GM12891 (cell line): ENCODE data around the gene SMIM10L2A.

Source experiments
- PAX5 ChIP-seq: IDR thresholded peaks from 2 replicates; pipeline ENCODE4 v1.6.1; 2011; ENCODE audit warnings: low read length, moderate library complexity, mild to moderate bottlenecking; ENCODE audit not compliant: insufficient read depth, severe bottlenecking
- POLR2A ChIP-seq: IDR thresholded peaks from 2 replicates; pipeline ENCODE4 v1.6.1; 2011; ENCODE audit warnings: low read depth, low read length, control low read depth
- POLR2AphosphoS5 ChIP-seq: IDR thresholded peaks from 2 replicates; pipeline ENCODE4 v1.6.1; 2011; ENCODE audit warnings: low read depth, low read length, control low read depth
- POU2F2 ChIP-seq: IDR thresholded peaks from 2 replicates; pipeline ENCODE4 v1.6.1; 2011; ENCODE audit warnings: low read depth, mild to moderate bottlenecking, control low read depth, low read length, moderate library complexity
- SPI1 ChIP-seq: IDR thresholded peaks from 2 replicates; pipeline ENCODE4 v1.6.1; 2011; ENCODE audit warnings: low read depth, low read length, control low read depth
- TAF1 ChIP-seq: IDR thresholded peaks from 2 replicates; pipeline ENCODE4 v1.6.1; 2011; ENCODE audit warnings: low read depth, low read length, control low read depth

DNA sequence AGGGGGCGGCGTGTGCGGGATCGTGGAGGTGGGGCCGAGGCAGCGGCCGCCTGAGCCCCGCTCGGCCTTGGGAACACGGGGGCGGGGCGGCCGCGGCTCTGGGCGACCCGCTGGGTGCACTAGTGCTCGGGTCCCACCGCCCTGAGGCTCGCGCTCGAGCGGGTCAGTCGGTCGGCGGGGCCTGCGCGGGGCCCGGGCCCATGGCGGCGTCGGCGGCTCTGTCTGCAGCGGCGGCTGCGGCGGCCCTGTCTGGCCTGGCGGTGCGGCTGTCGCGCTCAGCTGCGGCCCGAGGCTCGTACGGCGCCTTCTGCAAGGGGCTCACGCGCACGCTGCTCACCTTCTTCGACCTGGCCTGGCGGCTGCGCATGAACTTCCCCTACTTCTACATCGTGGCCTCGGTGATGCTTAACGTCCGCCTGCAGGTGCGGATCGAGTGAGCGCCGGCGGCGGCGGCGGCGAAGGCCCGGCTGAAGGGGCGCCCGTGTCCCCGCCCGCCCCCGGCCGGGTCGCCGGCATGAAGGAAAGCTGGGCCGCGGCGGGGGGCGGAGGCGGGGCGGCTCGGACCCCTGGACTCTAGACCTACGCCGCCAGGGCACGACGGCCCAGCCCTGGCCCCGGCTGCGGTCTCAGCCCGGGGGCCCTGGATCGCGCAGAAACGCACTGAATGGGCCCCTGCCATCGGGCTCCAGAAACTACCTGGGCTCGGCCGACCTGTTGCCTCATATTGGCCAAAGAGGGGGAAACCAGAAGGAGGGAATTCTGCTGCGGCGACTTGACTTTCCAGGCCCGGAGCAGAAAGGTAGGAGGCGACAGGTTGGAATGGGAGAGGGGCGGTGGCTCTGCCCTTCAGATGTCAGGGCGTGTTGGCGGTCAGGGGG, at the start of gene SMIM10L2A:
- no peak for TF ChIP-seq POLR2A
- no peak for TF ChIP-seq POLR2AphosphoS5
- TF ChIP-seq TAF1 = no peak
- TF ChIP-seq SPI1 = no peak
- no peak for TF ChIP-seq POU2F2
- TF ChIP-seq PAX5 = no peak
